GM12874 (cell line): ENCODE results near the gene TMEFF2.

Experiments
- TF ChIP-seq, protein P1 (sequence below): IDR thresholded peaks from 2 replicates; pipeline ENCODE4 v1.5.1; 2011; ENCODE audit warnings: low read depth, mild to moderate bottlenecking, control low read depth, low read length, moderate library complexity; ENCODE audit not compliant: insufficient read depth

Gene TMEFF2

DNA sequence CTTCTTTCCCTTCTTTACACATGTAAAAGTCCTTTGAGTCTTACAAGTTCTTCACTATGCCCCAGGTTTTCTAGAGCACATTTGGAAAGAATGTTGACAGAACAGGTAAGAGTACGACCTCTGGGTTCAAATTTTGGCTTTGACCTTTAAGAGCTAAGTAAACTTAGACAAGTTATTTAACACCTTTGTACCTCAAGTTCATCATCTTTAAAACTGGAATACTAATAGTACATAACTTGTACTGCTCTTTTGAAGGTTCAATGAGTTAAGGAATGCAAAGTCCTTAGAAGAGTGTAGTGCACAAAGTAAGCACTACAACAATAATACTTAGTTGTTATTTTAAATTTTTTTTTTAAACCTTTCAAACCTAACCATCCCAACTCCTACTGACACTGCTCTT, 156.6 kb downstream of the TMEFF2 start:
- TF ChIP-seq, protein P1, sequence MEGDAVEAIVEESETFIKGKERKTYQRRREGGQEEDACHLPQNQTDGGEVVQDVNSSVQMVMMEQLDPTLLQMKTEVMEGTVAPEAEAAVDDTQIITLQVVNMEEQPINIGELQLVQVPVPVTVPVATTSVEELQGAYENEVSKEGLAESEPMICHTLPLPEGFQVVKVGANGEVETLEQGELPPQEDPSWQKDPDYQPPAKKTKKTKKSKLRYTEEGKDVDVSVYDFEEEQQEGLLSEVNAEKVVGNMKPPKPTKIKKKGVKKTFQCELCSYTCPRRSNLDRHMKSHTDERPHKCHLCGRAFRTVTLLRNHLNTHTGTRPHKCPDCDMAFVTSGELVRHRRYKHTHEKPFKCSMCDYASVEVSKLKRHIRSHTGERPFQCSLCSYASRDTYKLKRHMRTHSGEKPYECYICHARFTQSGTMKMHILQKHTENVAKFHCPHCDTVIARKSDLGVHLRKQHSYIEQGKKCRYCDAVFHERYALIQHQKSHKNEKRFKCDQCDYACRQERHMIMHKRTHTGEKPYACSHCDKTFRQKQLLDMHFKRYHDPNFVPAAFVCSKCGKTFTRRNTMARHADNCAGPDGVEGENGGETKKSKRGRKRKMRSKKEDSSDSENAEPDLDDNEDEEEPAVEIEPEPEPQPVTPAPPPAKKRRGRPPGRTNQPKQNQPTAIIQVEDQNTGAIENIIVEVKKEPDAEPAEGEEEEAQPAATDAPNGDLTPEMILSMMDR: no peak

DNA sequence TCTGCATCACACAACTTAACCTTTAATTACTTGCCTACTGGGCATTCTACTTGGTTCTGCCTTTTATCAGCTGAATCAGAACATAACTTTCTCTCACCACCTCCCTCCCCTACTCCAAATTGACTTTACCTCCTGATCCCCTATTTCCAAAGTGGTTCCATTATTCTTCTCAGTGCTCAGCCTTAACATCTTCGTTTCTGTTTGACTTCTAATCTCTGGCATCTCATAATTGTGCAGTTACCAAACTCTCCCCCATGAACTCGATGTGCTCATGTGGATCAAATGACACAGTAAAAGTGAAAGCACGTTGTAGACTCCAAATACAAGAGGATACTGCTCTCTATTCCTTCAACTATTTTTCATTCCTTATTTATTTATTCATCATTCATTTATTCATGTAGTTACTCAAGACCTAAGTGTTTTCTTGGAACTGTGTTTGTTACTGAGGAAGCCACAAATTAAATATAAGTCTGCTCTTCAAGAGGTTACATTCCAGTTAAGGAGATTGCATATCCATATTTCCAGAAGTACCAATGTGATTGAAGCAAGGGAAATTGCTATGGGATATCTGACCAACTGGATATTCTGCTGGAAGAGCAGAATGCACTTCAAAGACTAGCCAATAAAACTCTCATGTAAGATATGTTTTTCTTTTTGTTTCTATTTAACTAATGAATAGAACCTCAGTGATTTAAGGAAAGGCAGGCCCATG, 158.8 kb downstream of the TMEFF2 start:
- TF ChIP-seq, protein P1: no peak

DNA sequence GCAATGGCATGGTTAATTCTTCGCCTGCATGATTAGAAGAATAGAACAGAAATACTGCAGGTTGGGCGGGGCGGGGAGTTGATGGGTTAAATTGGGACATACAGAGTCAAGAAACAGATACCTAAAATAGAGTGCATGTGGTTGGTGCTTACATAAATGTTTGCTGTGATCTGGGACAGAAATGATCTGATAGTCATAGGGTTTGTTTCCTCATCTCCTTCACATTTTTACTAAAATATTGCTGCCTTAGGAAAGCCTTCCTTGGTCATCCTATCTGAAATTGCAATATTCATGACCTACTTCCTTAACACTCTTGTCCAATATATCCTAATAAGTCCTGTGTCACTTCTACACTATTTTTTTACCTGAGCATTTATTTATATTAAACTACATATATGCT, 163.9 kb downstream of the TMEFF2 start:
- TF ChIP-seq, protein P1: no peak

DNA sequence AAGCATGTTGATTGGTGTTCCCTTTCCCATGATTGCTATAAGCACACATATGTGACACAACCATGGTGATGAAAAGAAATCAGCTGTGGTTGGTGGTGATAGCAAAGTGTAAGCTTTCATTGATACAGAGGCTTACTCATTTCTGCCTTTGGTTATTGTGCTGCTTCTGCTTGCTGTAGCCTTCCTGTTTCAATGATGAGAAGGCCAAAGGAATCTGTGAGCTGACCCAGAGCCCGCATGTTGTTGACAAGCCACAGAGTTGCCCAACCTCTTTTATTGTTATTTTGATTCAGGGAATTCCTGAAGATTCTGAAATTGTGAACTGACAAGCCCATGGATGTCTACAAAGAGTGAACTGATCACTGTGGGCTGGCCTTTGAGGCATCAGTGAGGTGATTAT, 164.4 kb downstream of the TMEFF2 start:
- TF ChIP-seq, protein P1: no peak

DNA sequence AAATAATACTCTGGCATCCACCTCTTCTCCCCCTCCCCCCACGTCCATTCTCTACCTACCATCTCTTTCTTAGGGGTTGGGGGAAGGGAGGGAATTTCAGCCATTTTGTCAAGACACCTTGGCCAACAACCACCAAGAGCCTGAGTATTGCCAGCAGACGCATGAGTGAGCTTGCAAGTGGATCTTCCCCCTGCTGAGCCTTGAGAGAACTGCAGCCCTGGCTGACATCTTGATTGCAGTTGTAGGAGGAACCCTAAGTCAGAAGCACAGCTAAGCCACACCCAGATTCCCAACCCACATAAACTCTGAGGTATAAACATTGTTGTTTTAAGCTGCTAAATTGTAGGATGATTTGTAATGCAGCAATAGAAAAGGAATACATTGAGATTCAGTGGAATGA, 165.6 kb downstream of the TMEFF2 start:
- TF ChIP-seq, protein P1: peak; percentile 39; the same call in 1 of the 2 replicates

DNA sequence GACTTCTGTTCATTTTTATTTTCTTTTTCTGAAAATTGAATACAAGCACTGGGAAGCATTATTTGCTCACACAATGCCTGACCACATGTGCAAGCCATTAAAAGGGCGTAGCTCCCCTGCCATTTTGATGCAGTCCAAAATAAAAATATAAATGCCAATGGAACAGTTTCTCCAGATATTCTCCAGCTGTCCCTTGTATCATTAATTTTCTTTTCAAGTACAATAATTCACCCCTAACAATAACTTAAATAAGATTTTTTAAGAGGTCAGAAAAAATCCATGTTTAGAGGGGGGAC, 168.0 kb downstream of the TMEFF2 start:
- TF ChIP-seq, protein P1: no peak

DNA sequence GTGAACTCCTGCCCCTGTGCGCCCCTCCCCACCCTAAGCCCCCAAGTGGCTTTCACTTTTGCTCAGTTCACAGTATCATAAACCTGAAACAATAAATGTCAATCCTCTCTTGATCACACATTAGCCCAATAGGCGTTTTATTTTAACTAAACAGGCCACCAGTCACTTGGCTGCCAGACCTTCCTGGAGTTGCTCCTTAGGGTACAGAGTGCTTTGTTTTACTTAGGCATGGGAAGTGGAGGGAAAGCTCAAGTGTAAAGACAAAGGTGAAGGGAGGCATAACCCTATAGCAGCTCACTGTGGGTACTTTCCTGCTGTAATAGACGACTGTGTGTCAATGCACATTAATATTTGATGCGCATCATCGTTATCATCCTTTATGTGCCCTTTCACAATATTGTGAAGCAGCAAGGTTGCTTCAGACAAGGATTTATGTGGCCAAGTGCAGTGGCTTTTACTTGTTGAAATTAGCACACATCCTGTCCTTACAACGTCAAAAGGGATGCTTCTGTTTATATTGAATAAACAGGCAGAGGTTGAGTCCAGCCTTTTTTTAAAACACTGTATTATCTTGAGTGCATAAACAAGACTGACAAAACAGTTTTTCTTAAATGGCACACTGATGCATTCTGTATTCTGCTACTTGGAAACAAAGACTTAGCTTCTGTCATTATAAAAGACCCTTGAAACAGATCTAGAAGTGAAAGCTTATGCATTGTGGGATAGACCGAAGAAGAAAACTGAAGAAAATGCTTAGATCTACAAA, 168.5 kb downstream of the TMEFF2 start:
- TF ChIP-seq, protein P1: no peak
